Heart right ventricle (tissue), 16 donors: ENCODE data around the gene CLSTN2. TPM values are rescaled to one million over a fixed set of nuclear protein-coding genes. Genes with fewer than 3 reads are reported as not detected.

ENCODE experiments used
- ATAC-seq, 8 donors: fragments of 200-7000 bp; cut with Tn5 transposase; one replicate each; pipeline ENCODE4 v1.9.1; 2020; ENCODE audit warnings: mild to moderate bottlenecking in 8 of 8, moderate library complexity in 8 of 8, moderate number of reproducible peaks in 1 of 8
- DNase-seq, 2 donors: peaks; one replicate each; pipeline ENCODE4 v3.0.0-alpha.2; 2020
- H3K27ac ChIP-seq, 10 donors: fragments of 200-600 bp; sonication (generic) in 2 of 10; one replicate each; pipeline versions ENCODE4 v1.5.0 to v1.8.0; 2020 to 2022; ENCODE audit warnings: mild to moderate bottlenecking in 3 of 10
- H3K27me3 ChIP-seq, 7 donors: fragments of 200-600 bp; one replicate each; pipeline ENCODE4 v1.8.0; 2021 to 2022; ENCODE audit warnings: mild to moderate bottlenecking in 2 of 7
- H3K36me3 ChIP-seq, 9 donors: fragments of 200-600 bp; sonication (generic) in 1 of 9; one replicate each; pipeline versions ENCODE4 v1.5.0 to v1.8.0; 2020 to 2022; ENCODE audit warnings: mild to moderate bottlenecking in 2 of 9
- H3K4me1 ChIP-seq, 9 donors: fragments of 200-600 bp; sonication (generic) in 1 of 9; one replicate each; pipeline versions ENCODE4 v1.5.0 to v1.8.0; 2020 to 2022; ENCODE audit warnings: mild to moderate bottlenecking in 4 of 9
- H3K4me3 ChIP-seq, 10 donors: fragments of 200-600 bp; sonication (generic) in 2 of 10; one replicate each; pipeline versions ENCODE4 v1.5.0 to v1.8.0; 2020 to 2022; ENCODE audit warnings: mild to moderate bottlenecking in 7 of 10, moderate library complexity in 2 of 10
- H3K9me3 ChIP-seq, 11 donors: fragments of 200-600 bp in 10 of 11; sonication (generic) in 2 of 11; one replicate each; pipeline versions ENCODE4 v1.5.0 to v1.8.0; 2013 to 2022; ENCODE audit warnings: mild to moderate bottlenecking in 2 of 11, control low read depth in 1 of 11, moderate library complexity in 1 of 11
- CTCF ChIP-seq, 9 donors: fragments of 200-600 bp; sonication (generic) in 2 of 9; IDR thresholded peaks; one replicate each; pipeline versions ENCODE4 v1.5.0 to v1.8.0; 2021 to 2022; ENCODE audit warnings: antibody characterized with exemption in 9 of 9, mild to moderate bottlenecking in 5 of 9, moderate library complexity in 1 of 9
- WGBS, 2 donors: extraction: QIAGEN DNeasy Blood & Tissue Kit; methylation state at CpG; one replicate each; pipeline ENCODE4 v1.1.7; 2013; ENCODE audit warnings: inconsistent platforms in 1 of 2; 5-methylcytosine and 5-hydroxymethylcytosine counted together
- intact Hi-C, 10 donors: fragments of 100-400 bp; cut with DNase I; formaldehyde crosslinking; loops; one replicate each; pipeline versions ENCODE4 v1.11.1 to v1.14.2; 2022
- polyA plus RNA-seq, 2 donors: library from polyadenylated mRNA; stranded (reverse); fragments of 200-250 nt; gene quantifications; one replicate each; pipeline ENCODE4 v1.2.3, GENCODE V29; 2013
- total RNA-seq, 10 donors: library from RNA; stranded (reverse); fragmentation: NEBNext Ultra II Directional in 3 of 10; extraction: Animal tissue kit (Norgen Biotek cat#: 25700) in 3 of 10; gene quantifications; one replicate each; pipeline versions ENCODE4 v1.2.1 to v1.2.4, GENCODE V29; 2021 to 2023
- donor health status: Arrhythmogenic right ventricular cardiomyopathy.
- donor health status: ischemic (EF 13 %, LVEDD 7.1; RV severe dilation, severe dysfunction).
- donor health status: healthy with polysubstance abuse.
- donor health status: DM: no; HTN: yes; CAD: no.
- donor health status: DM: no; HTN: no; CAD: no.
- donor health status: ischemic (EF 25% LVEDD 6.9; RV normal size, moderate dysfunction).
- donor health status: ischemic (EF 25% LVEDD 5.7; RV mildly dilated, moderate dysfunction).
- donor health status: healthy.
- donor health status: DM: yes; HTN: yes; CAD: no.
- donor health status: Ischemic cardiomyopathy.
- donor health status: ischemic (EF 35%, LVEDD 5.7; RV mildly dilated, moderate dysfunction).
- donor health status: nonischemic (EF 11% LVEDD 7.7; RV severe dilation, severe dysfunction).
- donor health status: DM: yes; HTN: yes; CAD: no.
- donor health status: PGD.
- donor health status: ischemic (EF 29% LVEDD 5.4; RV normal size, mild dysfunction).
- donor health status: nonischemic (EF 23%, LVEDD 6.1; RV moderate dilation, normal function).

Gene CLSTN2
- total and polyA plus RNA-seq, 12 donors, result 0.57 to 10.7 (median 4.4) TPM

DNA sequence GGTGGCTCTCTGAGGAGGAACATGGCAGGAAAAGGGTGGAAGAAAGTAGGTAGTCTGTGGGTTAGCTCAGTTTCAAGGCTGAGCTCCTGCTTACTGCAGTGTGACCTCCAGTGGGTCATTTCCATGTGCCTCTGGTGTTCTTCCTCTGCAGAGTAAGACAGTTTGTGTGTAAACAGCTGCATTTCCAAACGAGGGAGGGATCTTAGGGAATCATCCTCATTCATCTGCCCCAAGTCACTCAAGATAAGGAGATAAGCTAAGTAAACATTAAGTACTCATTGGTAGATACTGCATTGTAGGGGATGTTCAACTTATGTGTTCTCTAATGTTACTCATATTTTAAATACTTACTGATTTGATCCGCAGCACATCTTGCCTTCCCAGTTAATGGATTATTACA lies 83.6 kb downstream of the CLSTN2 start:
- Histone ChIP-seq H3K27ac (no peak overlapping the region), H3K4me3 (no peak overlapping the region), H3K27me3 (no peaks in the 10 kb centered on the region), H3K36me3 (no peaks in the 10 kb centered on the region), H3K9me3 (no peaks in the 10 kb centered on the region), H3K4me1 (peaks cover 0 to 17% (median 9%) of the 10 kb centered on the region in 9 donors)
- WGBS, 2 donors, result 58 to 60% methylated on average over 2 of the region's 2 CpGs
- TF ChIP-seq CTCF (IDR thresholded peaks at IDR 0.05), result no peak
- ATAC-seq, result no peak
- intact Hi-C loops, result no loop called here
- no peak for DNase-seq

DNA sequence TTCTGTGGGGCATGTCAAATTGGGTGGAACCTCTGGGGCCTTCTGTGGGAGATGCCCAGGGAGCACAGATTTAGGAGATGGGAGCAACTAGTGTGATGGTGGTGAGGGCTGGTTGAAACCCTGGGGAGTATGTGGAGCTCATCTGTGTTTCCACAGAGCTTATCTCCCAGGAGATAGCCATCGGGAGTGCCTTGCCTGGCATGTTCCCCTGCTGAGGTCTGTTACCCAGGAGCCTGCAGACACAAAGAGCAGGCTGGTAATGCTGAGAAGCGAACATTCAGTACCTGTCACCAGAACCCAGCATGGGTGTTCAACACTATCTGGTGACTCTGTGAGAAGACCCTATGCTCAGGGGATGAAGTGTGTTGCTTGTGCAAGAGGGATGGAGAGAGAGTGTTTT lies 85.0 kb downstream of the CLSTN2 start:
- Histone ChIP-seq H3K4me1 (peaks cover 0 to 26% (median 17%) of the 10 kb centered on the region in 9 donors), H3K27me3 (no peaks in the 10 kb centered on the region), H3K4me3 (no peak overlapping the region), H3K36me3 (no peaks in the 10 kb centered on the region), H3K27ac (no peak overlapping the region), H3K9me3 (no peaks in the 10 kb centered on the region)
- 54 to 58% methylated on average over 2 of the region's 2 CpGs for WGBS, 2 donors
- ATAC-seq, result no peak
- TF ChIP-seq CTCF (IDR thresholded peaks at IDR 0.05), result no peak
- intact Hi-C loops, result no loop called here
- DNase-seq, result no peak

DNA sequence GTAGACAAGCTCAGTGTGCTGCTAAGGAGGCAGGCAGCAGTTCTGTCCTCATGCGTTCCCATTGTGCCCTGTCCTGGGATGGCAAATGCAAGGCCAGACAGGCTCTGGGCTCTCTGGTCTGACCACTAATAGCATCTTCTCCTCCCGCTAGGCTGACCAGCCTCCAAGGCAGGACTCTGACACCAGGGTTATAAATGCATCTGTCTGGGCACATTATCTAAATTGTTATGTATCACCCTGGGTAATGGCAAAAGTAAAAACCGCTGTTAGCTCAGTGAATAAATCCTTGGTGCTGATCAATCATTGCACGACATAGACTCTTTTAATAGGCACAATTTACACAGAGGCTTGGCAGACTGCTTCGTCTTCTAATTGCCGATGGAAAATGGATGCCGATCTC lies 85.6 kb downstream of the CLSTN2 start:
- Histone ChIP-seq H3K4me3 (no peak overlapping the region), H3K9me3 (no peaks in the 10 kb centered on the region), H3K4me1 (peaks cover 0 to 26% (median 17%) of the 10 kb centered on the region in 9 donors), H3K36me3 (no peaks in the 10 kb centered on the region), H3K27me3 (no peaks in the 10 kb centered on the region), H3K27ac (no peak overlapping the region)
- no peak for TF ChIP-seq CTCF (IDR thresholded peaks at IDR 0.05)
- intact Hi-C loops, result no loop called here
- WGBS, 2 donors, result 88 to 94% methylated on average over 7 of the region's 7 CpGs
- DNase-seq, result no peak
- no peak for ATAC-seq

GRCh38 chr3:140021269-140021668 lies 86.3 kb downstream of the CLSTN2 start:
- ATAC-seq (no peak), DNase-seq (no peak)
- Histone ChIP-seq H3K9me3 (no peaks in the 10 kb centered on the region), H3K4me1 (peaks cover 0 to 26% (median 17%) of the 10 kb centered on the region in 9 donors), H3K27ac (no peak overlapping the region), H3K27me3 (no peaks in the 10 kb centered on the region), H3K36me3 (no peaks in the 10 kb centered on the region), H3K4me3 (no peak overlapping the region)
- WGBS, 2 donors, result 91 to 93% methylated on average over 6 of the region's 6 CpGs
- intact Hi-C loops, result no loop called here
- TF ChIP-seq CTCF (IDR thresholded peaks at IDR 0.05), result no peak
